GM23338 (cell line): ENCODE data around the gene MRPL22. TPM values are rescaled to one million over a fixed set of nuclear protein-coding genes. Genes with fewer than 3 reads are reported as not detected.

Source experiments
- ATAC-seq: fragments of 200-7000 bp; cut with Tn5 transposase; 3 replicates; pipeline ENCODE4 v1.9.1; 2020
- DNase-seq: peaks from one replicate; pipeline ENCODE4 v3.0.0-alpha.2; 2015; ENCODE audit warnings: low spot score
- H2AFZ ChIP-seq: fragments of 200-600 bp; sonication (generic); 2 replicates; pipeline ENCODE4 v1.8.0; 2016; ENCODE audit warnings: antibody characterized with exemption, mild to moderate bottlenecking, moderate library complexity
- H3F3A ChIP-seq: fragments of 200-600 bp; sonication (generic); replicated peaks from 2 replicates; pipeline ENCODE4 v1.8.0; 2017; ENCODE audit warnings: antibody characterized with exemption, mixed run types, low read depth
- H3K27ac ChIP-seq: fragments of 200-600 bp; sonication (generic); 2 replicates; pipeline ENCODE4 v1.6.1; 2016; ENCODE audit warnings: low read depth
- H3K27me3 ChIP-seq: fragments of 200-600 bp; sonication (generic); 2 replicates; pipeline ENCODE4 v1.8.0; 2016; ENCODE audit warnings: mild to moderate bottlenecking, mixed run types, moderate library complexity; ENCODE audit not compliant: insufficient read depth
- H3K36me3 ChIP-seq: fragments of 200-600 bp; sonication (generic); 2 replicates; pipeline ENCODE4 v1.8.0; 2016; ENCODE audit warnings: mild to moderate bottlenecking; ENCODE audit not compliant: insufficient read depth
- H3K4me1 ChIP-seq: fragments of 200-600 bp; sonication (generic); 2 replicates; pipeline ENCODE4 v1.8.0; 2016; ENCODE audit warnings: mild to moderate bottlenecking, moderate library complexity; ENCODE audit not compliant: insufficient read depth
- H3K4me2 ChIP-seq: fragments of 200-600 bp; sonication (generic); 2 replicates; pipeline ENCODE4 v1.7.1; 2017; ENCODE audit warnings: mixed run types
- H3K4me3 ChIP-seq: fragments of 200-600 bp; sonication (generic); 2 replicates; pipeline ENCODE4 v1.6.1; 2016; ENCODE audit warnings: mixed run types
- H3K79me2 ChIP-seq: fragments of 200-600 bp; sonication (generic); replicated peaks from 2 replicates; pipeline ENCODE4 v1.8.0; 2017; ENCODE audit warnings: mild to moderate bottlenecking; ENCODE audit not compliant: insufficient read depth
- H3K9me2 ChIP-seq: fragments of 200-600 bp; sonication (generic); 2 replicates; pipeline ENCODE4 v1.8.0; 2017; ENCODE audit not compliant: insufficient read depth
- H4K20me1 ChIP-seq: fragments of 200-600 bp; sonication (generic); replicated peaks from 2 replicates; pipeline ENCODE4 v1.8.0; 2017; ENCODE audit warnings: mild to moderate bottlenecking; ENCODE audit not compliant: insufficient read depth
- H3K27ac Mint-ChIP-seq: 2 replicates; pipeline ENCODE4 v1.8.0; 2020; ENCODE audit warnings: inconsistent platforms, mild to moderate bottlenecking, moderate library complexity, mixed read lengths
- H3K27me3 Mint-ChIP-seq: 3 replicates; pipeline ENCODE4 v1.8.0; 2022; ENCODE audit warnings: low read depth, mild to moderate bottlenecking, moderate library complexity, mixed read lengths, inconsistent platforms; ENCODE audit not compliant: insufficient read depth, poor library complexity
- H3K36me3 Mint-ChIP-seq: 3 replicates; pipeline ENCODE4 v1.8.0; 2021; ENCODE audit warnings: low read depth, mild to moderate bottlenecking, inconsistent platforms, moderate library complexity, mixed read lengths
- H3K4me1 Mint-ChIP-seq: 3 replicates; pipeline ENCODE4 v1.8.0; 2020; ENCODE audit warnings: mild to moderate bottlenecking, inconsistent platforms, mixed read lengths
- H3K4me3 Mint-ChIP-seq: 3 replicates; pipeline ENCODE4 v1.8.0; 2021; ENCODE audit warnings: moderate library complexity, mild to moderate bottlenecking, inconsistent platforms, mixed read lengths
- H3K9me3 Mint-ChIP-seq: 3 replicates; pipeline ENCODE4 v1.8.0; 2020; ENCODE audit warnings: moderate library complexity, mild to moderate bottlenecking, inconsistent platforms, mixed read lengths
- CREB1 ChIP-seq: fragments of 250-450 bp; sonication (Bioruptor Pico); IDR thresholded peaks from 2 replicates; pipeline ENCODE4 v1.5.0; 2020; ENCODE audit warnings: low read depth, mild to moderate bottlenecking, moderate library complexity
- CTCF ChIP-seq, 2 experiments: fragments of 200-600 bp in 1 of 2; sonication (generic) in 1 of 2; conservative IDR thresholded peaks; 2 replicates each; pipeline versions ENCODE4 v1.5.1 to v1.6.1; 2016 to 2017; ENCODE audit warnings: antibody characterized with exemption in 2 of 2, low read depth in 2 of 2, mild to moderate bottlenecking in 2 of 2, moderate library complexity in 1 of 2
- EZH2phosphoT487 ChIP-seq: fragments of 200-600 bp; sonication (generic); IDR thresholded peaks from one replicate; pipeline ENCODE4 v1.8.1; 2018; ENCODE audit warnings: antibody characterized with exemption; ENCODE audit not compliant: unreplicated experiment
- JUNB ChIP-seq: IDR thresholded peaks from one replicate; pipeline ENCODE4 v1.6.1; 2016; ENCODE audit warnings: antibody characterized with exemption; ENCODE audit not compliant: unreplicated experiment
- POLR2AphosphoS5 ChIP-seq: IDR thresholded peaks from 2 replicates; pipeline ENCODE4 v1.6.1; 2016; ENCODE audit warnings: antibody characterized with exemption, low read depth
- REST ChIP-seq: IDR thresholded peaks from one replicate; pipeline ENCODE4 v1.6.1; 2018; ENCODE audit warnings: antibody characterized with exemption; ENCODE audit not compliant: unreplicated experiment
- ZNF331 ChIP-seq: fragments of 250-450 bp; sonication (Bioruptor Pico); IDR thresholded peaks from 2 replicates; pipeline ENCODE4 v1.5.0; 2020; ENCODE audit warnings: low read depth, mild to moderate bottlenecking, moderate library complexity
- ZNF462 ChIP-seq: fragments of 250-450 bp; sonication (Bioruptor Pico); IDR thresholded peaks from 2 replicates; pipeline ENCODE4 v1.5.0; 2020; ENCODE audit warnings: mild to moderate bottlenecking, moderate library complexity
- polyA plus RNA-seq: library from polyadenylated mRNA; unstranded; fragments of >200 nt; fragmentation: Nextera tagmentation; extraction: Ambion mirVana; gene quantifications from 2 replicates; pipeline ENCODE4 v1.2.1, GENCODE V29; 2016
- total RNA-seq: library from RNA; depleted of rRNA; stranded (reverse); fragments of >200 nt; shearing (Covaris generic); gene quantifications from 2 replicates; pipeline ENCODE4 v1.2.3, GENCODE V29; 2014

Gene MRPL22
- total and polyA plus RNA-seq, 2 experiments from 2014 or later, result 32.1 to 256 TPM

GRCh38 chr5:154901276-154901675 lies 39.6 kb upstream of the MRPL22 start (continued):
- TF ChIP-seq ZNF462 (no peak), EZH2phosphoT487 (no peak), CREB1 (CRISPR knock-in tag) (no peak)

GRCh38 chr5:154901913-154902312 lies 39.0 kb upstream of the MRPL22 start:
- no peak for ATAC-seq
- Mint-ChIP-seq H3K9me3 (no peaks in the 10 kb centered on the region), H3K36me3 (peaks cover 82% of the 10 kb centered on the region), H3K27me3 (no peaks in the 10 kb centered on the region), H3K4me1 (no peaks in the 10 kb centered on the region), H3K27ac (no peak overlapping the region), H3K4me3 (no peak overlapping the region)
- DNase-seq, result no peak
- Histone ChIP-seq H2AFZ (no peak overlapping the region), H3K4me3 (no peak overlapping the region), H3K4me1 (no peaks in the 10 kb centered on the region), H3K36me3 (peaks cover 72% of the 10 kb centered on the region), H3F3A (no peaks in the 10 kb centered on the region), H3K27me3 (no peaks in the 10 kb centered on the region), H3K9me2 (no peaks in the 10 kb centered on the region), H4K20me1 (no peaks in the 10 kb centered on the region; the same call in 1 of the 2 replicates), H3K4me2 (no peak overlapping the region), H3K27ac (no peak overlapping the region), H3K79me2 (no peaks in the 10 kb centered on the region)
- TF ChIP-seq JUNB (no peak), REST (no peak), CTCF (conservative IDR thresholded peaks at IDR 0.05; ENCODE audit: low read depth in 2 of 2) (no peak), CREB1 (CRISPR knock-in tag) (no peak), EZH2phosphoT487 (no peak), ZNF331 (CRISPR knock-in tag) (no peak), POLR2AphosphoS5 (no peak)
